GM21360 (cell line): ENCODE measurements around the gene DDIT4.
A peak's percentile ranks its signal among the peaks of the same experiment; 100 is the strongest.
"Not testable (repeated sequence)": the region's sequence is repeated elsewhere in the genome, so short reads cannot be mapped to it uniquely, and the experiment has no call there.

Experiments used
- ATAC-seq: cut with Tn5 transposase; IDR thresholded peaks from one replicate; pipeline ENCODE4 v1.9.1; 2021; ENCODE audit warnings: mild to moderate bottlenecking, moderate library complexity; ENCODE audit not compliant: unreplicated experiment

The DDIT4 gene

DNA sequence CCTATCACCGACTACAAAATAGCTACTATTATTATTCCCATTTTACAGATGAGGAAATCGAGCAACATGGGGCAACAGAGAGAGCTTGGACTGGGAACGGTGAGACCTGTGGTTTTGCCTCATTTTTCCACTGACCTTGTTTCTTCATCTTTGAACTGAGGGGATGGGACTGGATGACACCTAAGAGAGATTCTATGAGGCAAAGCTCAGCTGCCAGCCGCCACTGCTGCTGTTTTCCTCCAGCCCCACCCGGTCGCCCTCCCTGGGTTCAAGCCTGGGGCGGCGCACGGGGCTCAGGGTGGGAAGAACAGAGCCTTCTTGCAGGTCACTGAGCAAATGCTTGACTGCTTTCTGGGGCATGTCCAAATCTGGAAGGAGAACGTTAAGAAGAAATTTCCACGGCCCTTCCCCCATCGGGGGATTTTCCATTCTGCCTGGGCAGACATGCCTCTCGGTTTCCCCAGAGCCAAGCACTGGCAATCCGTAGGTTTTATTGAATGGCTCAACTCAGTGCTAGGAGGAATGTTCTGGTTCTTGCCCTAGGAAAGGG is 12.3 kb downstream of the DDIT4 start:
- no peak for ATAC-seq

DNA sequence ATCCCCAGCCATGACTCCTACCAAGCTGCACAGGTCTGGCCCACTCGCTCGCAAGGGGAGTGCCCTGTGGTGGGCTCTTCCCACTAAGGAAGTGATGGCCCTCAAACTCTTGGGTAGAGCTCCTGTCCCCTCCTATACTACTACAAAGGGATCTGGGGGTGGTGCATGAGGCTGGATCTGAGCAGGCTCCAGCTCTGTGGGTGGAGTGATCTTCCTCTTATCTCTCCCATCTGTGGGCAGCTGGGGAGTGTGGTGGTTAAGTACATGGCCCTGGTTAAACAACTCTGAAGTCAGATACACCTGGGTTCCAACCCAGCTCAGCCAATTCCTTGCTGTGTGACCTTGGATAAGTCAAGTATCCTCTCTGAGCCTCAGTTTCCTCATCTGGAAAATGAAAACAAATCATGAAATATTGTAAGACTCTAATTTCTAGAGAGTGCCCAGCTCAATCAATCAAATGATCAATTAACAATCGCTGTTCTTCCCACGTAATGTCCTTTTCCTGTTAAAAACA is 17.4 kb downstream of the DDIT4 start:
- ATAC-seq, result no peak

DNA sequence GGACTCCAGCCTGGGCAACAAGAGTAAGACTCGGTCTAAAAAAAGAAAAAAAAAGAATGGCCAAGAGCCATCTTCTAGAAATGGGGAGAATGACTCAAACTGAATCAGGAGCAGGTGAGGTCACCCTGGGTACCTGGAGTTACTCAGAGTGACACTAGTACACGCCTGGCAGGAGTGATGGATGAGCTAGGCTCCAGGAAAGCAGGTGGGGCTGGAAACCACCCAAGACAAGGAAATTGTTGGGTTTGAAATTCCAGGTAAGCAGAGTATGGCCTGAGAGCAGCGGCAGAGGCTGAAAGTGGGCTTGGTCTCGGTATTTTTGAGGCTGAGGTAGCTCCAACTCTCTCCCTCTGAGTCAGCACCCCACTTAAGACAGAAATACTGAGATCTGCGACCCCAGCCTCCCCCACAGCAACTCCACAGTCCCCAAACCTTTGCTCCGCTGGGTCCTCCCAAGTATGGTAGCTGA is 18.5 kb downstream of the DDIT4 start:
- no peak for ATAC-seq

DNA sequence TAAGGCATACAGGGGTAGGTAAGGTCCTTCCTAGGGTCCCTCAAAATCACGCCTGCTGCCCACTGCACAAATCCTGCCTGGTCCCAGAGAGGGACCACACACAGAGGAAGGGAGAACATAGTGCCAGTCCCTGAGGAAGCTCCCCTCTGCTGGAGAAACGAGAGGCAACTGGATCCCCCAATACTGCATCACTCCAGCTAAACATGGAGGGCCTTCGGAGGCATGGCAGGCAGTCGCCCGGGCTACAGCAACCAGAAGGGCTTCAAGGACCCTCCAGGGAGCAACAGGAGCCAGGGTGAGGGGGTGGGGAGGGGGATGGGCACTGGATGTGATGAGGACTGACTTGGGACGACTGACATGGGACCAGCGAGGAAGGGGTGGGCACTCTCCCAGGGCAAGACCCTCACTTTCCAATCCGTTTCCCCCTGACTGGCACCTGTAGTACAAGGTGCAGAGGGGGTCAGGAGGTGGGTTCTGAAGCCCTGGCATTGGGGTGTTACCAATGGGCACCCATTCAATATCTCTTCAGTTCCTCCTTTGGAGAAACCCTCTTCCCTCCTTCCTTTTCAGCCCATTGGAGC is 21.7 kb downstream of the DDIT4 start:
- no peak for ATAC-seq

DNA sequence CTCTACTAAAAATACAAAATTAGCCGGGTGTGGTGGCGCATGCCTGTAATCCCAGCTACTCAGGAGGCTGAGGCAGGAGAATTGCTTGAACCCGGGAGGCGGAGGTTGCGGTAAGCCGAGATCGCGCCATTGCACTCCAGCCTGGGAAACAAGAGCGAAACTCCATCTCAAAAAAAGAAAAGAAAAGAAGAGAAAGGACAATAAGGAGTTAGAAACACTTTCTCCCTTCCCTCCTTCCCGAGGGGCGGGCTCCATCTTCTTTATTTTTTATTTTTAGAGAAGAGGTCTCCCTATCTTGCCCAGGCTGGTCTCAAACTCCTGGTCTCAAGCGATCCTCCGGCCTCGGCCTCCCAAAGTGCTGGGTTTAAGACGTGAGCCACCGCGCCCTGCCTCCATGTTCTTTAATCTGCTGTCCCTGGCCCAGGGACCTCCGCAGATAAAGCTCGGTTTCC is 23.1 kb downstream of the DDIT4 start:
- not testable (repeated sequence) for ATAC-seq

DNA sequence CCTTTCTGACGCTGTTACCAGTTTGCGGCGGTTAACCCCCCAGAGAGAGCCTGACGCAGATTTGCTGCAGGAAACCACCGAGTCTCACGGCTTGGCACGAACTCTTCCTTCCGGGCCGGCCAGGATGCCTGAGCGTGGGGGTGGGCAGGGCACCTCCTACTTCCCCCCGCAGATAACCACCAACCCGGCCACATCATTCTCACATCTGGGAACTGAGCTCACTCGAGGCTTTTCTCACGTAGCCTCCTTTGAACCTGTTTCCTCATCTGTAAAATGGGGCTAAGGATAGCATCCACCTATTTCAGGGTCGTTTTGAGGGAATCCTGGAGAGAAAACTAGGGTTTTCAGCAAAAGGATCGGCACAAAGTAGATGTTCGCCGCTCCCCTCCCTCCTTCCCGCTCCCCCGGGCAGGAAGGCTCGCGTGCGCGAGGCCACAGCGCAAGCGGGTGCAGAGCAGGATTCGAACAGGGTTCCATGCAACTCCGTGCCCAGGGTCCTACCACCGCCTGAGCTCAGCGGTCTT is 23.6 kb downstream of the DDIT4 start:
- peak; percentile 43 for ATAC-seq

DNA sequence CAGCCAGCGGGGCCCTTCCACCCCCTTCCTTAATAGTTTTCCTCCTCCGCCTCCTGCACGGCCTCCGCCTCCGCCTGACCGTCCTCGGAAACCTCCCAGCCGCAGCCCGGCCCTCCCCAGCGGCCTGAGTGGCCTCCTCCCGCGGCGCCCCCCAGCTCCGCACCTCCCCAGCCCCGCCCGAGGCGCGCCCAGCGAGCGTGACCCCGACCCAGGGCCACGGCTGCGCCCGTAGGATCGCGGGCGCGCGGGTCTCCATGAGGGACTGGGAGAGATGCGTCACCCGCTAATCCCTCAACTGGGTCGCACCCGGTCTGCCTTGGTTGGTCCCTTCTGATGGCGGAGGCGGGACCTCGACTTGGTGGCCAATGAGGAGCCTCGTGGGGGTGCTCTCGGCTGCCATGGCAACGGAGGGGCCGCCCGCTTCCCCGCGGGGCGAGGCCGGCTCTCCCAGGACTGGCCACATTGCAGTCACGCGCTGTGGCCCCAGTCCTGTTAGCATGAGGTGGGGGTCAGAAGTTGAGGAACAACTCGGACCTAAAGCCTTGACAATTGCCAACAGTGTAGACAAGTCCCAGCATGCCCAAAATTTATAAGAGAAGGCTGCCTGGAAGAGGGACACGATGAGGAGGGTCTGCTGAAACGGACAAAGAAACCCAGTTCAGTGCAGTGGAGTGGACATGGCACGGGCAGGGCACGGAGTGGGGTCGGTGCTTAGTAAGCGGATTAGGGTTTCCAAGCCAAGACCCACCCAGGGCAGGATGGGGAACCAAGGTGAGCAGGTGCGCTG is 24.3 kb downstream of the DDIT4 start:
- peak; percentile 70 for ATAC-seq

DNA sequence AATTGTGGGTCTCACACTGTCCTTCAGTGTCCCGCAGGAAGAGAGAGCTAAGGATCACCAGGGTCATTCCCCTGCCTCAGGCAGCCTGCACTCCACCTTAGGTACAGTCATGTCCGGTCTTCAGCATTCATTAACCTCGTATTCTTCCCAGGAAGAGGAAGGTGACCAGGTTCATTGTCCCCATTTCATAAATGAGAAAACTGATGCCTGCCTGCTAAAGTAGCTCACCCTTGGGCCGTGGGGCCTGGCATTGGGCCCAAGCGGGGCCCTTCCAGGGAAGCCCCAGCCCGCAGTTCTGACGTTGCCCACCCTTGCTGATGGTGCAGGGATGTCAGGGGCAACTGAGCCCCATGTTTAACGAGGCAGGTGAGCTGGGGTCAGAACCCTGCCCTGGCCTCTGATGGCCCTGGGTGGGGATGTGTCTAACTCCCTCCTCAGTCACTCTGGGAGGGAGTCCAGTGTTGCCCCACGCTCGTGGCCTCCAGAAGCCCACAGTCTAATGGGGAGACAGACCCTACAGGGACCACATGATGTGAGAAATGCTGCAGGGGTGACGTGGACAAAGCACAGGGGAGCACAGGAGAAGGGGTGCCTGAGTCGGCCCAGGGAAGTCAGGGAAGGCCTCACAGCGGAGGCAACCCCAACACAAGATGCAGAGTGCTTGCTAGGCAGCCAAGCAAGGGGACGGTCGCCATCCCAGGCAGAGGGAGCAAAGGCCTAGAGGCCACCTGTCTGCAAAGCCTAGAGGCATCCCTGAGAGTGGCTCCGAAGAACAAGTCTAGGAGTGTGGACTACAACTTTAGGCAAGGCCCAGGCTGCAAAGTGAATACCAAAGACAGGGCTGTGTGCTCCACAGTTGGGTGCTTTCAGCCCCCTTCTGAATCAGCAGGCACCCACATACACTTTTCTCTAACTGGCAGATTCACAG is 25.1 kb downstream of the DDIT4 start:
- ATAC-seq, result no peak

DNA sequence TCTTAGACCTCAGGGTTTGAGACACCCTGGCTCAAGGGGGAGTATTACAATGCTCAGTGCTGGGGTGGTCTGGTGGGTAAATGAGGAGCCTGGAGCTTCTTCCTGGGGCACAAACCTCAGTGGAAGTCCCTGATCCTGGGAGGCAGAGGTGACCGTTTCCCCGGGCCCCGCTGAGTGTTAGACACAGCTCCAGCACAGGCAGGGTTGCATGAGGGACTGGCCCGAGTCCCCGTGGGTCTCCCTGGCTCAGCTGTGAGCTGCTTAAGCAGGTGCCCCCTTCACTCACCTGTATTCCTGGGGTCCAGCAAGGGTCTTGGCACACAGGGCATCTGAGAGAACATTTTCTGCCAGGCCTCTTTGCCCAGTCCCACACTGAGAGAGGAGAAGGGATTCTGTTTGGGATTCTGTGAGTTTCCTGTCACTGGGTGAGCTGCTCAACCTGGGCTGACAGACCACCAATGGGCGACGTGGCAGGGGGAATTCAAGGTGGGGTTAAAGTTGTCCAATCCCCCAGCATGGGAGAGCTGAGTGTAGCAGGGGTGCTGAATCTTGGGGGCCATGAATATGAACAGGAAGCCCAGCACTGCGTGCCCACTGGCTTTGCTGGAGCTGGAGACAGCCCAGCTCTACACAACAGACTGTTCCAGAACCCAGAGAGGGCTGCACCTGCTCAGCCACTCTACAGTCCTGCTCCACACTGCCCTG is 29.9 kb downstream of the DDIT4 start:
- ATAC-seq, result no peak

DNA sequence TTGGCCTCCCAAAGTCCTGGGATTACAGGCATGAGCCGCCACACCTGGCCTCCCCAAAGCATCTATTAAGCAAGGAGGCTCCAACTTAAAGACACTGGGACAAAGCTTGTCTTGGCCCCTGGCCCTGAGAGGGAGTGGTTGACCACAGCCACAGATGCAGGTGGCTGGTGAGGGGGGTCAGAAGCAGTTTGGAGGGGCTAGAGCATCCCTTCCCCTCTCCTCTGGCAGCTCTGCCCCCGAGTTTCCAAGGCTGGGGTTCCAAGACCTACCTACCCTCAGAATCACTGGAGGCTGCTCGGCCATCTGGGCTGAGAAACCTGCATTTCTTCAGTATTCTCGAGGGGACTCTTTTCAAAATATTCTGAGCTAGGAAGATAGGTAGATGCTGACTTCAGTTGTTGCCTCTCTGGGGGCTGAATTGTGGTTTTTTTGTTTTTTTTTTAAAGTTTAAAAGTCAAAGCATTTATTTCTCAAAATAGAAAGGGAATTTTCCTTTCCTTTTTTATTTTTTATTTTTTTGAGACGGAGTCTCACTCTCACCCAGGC is 32.6 kb downstream of the DDIT4 start:
- no peak for ATAC-seq

DNA sequence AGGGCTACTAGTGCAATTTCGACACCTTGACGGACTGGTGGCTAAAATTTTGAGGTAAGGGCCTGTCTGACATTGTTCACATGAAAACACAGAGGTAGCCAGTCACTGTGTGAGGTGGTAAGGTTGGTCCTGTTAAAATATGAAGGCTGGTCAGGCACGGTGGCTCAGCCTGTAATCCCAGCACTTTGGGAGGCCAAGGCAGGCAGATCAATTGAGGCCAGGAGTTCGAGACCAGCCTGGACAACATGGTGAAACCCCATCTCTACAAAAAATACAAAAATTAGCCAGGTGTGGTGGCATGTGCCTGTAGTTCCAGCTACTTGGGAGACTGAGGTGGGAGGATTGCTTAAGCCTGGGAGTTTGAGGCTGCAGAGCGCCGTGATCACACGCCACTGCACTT is 34.0 kb downstream of the DDIT4 start:
- ATAC-seq, result not testable (repeated sequence)

DNA sequence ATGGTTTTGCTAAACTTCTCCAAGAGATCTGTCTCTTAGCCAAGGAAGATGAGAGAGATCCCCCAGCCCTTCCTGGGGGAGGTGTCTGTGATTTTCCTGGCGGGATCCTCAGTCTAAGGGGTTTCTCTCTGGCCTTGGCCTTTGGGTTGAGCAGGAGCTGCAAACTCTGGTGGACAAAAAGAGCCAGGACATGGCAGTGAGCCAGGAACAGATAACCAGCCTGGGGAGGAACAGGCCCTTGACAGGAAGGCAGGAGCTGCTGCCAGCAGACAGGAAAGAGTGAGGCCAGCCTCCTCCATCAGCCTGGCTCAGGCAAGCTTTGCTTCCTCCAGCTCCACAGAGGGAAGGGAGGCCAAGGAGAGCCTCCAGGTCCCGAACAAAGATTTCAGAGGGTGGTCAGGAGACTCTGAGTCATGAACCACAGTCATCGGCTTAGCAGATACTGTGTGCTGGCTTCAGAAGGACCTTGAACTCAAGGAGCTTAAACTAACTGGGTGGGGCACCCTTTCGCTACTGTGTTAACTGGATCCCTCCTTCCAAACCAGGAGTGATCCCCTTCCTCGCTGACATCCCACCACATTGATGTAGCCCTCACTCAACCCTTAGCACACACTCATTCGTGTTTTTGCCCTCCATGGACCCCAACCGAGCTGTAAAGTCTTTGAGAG is 34.7 kb downstream of the DDIT4 start:
- no peak for ATAC-seq

DNA sequence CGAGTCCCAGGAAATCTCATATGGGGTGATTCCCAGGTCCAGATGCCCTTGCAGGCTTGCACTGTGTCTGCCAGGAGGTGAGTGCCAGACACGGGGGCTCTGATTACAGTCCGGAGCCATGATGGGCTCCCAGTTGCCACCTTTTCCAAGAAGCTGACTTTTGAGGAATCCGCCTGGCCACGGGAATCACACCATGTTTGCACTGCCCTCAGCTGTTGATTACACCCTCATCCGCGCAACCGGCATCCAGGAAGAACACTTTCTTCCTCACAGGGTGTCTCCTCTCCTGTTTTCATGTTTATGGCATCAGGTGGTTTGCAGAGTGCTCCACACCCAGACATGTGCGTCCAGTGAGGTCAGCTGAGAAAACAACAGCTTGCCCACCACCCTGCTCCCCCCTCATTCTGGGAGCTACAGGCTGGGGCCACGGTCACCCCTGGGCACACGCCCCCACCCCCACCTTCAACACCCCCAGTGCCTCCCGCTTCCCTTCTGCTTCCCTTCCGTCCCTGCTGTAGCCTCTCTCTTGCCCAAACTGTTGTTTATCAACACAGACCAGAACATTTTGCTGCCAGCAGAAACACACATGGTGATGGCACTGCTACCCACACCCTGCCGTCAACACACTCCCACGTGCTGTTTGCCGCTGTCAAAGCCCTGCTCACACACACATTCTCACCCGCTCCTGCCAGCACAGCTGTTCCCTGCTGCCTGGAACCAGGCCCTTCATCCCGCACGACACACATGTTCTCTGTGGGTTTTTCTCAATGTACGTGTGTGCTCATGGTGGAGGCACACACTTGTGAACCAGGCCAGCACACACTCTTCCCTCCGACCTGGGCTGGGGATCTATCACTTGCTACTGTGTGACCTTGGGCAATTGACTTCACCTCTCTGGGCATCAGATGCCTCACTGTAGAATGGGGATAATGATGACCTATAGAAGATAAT is 35.8 kb downstream of the DDIT4 start:
- no peak for ATAC-seq

DNA sequence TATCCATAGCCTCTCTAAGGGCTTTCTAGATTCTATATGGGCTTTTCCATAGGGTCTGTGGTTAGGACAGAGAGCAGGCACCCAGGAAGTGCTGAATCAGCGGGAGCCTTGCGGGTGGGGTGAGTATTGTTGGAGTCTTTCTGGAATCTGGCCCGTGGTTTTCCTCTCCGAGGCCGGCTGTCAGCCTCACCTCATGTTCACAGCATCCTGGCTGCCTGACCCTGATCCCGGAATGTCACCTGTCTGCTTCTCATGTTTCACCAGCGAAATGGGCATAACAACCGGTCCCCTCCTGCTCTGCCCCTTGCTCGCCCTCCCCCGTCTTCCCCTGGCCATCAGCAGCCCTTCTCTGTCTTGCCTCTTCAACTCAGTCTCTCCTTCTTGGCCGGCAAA is 36.5 kb downstream of the DDIT4 start:
- no peak for ATAC-seq

DNA sequence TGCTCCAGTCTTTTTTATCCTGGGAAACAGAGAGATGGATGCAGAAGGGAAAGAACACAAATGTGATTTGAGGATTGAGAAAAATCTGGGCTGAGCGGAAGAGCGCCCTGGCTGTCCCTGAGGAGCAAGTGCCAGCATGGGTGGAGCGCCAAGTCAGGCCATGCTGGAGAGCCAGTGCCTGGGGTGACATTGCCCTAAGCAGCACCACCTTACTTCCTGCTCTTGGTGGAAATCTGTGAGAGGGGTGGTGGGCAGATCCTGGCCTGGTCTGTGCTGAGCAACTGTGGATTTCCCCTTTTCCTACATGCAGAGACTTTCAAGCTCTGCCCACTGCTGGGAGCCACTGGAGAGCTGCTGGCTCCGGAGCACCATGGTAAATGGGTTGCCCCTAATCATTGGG is 36.9 kb downstream of the DDIT4 start:
- ATAC-seq, result no peak

DNA sequence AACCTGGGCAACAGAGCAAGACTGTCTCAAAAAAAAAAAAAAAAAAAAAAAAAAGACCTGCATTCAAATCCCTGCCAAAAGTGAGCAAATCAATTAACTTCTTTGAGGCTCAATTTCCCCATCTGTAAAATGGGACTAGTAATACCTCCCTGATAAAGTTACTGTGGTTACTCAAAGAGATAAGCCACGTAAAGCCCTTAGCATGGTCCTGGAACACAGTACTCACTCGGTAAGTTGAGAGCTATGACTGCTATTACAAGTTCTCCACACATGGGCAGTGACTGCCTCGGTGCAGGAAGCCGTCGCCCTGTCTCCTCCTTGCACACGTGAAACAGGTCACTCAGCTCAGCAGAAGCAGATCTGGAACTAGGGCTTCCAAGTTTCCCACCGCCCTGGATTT is 37.9 kb downstream of the DDIT4 start:
- no peak for ATAC-seq

DNA sequence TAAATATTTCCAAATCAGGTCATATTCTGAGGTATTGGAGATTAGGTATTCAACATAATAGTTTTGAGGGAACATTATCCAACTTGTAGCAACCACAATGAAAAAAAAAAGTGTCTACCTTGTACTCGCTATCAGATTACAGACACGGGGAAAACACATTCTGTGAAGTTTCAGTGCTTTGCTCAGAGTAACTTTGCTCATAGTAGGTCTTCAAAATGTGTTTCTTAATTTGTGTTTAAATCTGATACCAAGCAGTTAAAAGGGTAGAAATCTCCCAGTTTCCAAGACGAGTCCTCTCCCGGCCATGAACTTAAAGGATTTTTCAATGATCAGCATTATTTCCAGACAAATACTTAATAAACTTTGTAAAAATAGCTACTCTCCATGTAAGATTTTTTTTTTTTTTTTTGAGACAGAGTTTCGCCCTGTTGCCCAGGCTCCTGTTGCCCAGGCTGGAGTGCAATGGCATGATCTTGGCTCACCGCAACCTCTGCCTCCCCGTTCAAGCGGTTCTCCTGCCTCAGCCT is 39.2 kb downstream of the DDIT4 start:
- ATAC-seq, result no peak

DNA sequence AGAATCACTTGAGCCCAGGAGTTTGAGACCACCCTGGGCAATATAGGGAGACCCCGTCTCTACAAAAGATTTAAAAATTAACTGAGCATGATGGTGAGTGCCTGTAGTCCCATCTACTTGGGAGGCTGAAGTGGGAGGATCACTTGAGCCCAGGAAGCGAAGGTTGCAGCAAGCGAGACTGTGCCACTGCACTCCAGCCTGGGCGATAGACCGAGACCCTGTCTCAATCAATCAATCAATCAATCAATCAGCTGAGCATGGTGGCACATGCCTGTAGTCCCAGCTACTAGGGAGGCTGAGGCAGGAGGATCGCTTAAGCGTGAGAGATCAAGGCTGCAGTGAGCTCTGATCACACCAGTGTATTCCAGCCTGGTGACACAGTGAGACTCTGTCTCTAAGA is 40.5 kb downstream of the DDIT4 start:
- no peak for ATAC-seq
